Subcutaneous adipose tissue (tissue), 4 donors: ENCODE data around the gene PCNX3. TPM values are rescaled to one million over a fixed set of nuclear protein-coding genes. Genes with fewer than 3 reads are reported as not detected.

Experiments used
- small RNA-seq: library from RNA; depleted of rRNA; stranded (forward); fragments of <200 nt; gene quantifications from one replicate; pipeline ENCODE3, GENCODE V24; 2016
- total RNA-seq, 4 donors: library from RNA; depleted of rRNA; stranded (reverse); fragments of >200 nt; gene quantifications; one replicate each; pipeline ENCODE4 v1.1.0, GENCODE V29; 2016
- TF ChIP-seq, protein P1 (sequence below): fragments of 450-650 bp; IDR thresholded peaks from one replicate; pipeline ENCODE4 v1.5.1; 2016; ENCODE audit warnings: low read depth, mild to moderate bottlenecking, control low read depth, antibody characterized with exemption, moderate library complexity

Gene PCNX3
- total RNA-seq, 4 donors from 2014 or later = 10.3 to 25.2 (median 11.2) TPM

DNA sequence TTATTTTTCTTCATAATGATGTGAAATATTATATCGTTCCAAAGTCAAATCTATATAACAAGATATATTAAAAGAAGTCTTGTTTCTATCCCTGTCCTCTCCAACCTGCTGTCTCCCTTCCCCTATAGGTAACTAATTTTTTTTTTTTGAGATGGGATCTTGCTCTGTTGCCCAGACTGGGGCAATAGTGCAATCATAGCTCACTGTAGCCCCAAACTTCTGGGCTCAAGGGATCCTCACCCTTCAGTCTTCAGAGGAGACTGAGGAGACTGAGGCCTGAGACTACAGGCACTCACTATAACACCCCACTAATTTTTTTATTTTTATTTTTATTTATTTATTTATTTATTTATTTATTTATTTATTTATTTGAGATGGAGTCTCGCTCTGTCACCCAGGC lies 57.4 kb downstream of the PCNX3 start:
- TF ChIP-seq, protein P1, sequence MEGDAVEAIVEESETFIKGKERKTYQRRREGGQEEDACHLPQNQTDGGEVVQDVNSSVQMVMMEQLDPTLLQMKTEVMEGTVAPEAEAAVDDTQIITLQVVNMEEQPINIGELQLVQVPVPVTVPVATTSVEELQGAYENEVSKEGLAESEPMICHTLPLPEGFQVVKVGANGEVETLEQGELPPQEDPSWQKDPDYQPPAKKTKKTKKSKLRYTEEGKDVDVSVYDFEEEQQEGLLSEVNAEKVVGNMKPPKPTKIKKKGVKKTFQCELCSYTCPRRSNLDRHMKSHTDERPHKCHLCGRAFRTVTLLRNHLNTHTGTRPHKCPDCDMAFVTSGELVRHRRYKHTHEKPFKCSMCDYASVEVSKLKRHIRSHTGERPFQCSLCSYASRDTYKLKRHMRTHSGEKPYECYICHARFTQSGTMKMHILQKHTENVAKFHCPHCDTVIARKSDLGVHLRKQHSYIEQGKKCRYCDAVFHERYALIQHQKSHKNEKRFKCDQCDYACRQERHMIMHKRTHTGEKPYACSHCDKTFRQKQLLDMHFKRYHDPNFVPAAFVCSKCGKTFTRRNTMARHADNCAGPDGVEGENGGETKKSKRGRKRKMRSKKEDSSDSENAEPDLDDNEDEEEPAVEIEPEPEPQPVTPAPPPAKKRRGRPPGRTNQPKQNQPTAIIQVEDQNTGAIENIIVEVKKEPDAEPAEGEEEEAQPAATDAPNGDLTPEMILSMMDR = no peak

DNA sequence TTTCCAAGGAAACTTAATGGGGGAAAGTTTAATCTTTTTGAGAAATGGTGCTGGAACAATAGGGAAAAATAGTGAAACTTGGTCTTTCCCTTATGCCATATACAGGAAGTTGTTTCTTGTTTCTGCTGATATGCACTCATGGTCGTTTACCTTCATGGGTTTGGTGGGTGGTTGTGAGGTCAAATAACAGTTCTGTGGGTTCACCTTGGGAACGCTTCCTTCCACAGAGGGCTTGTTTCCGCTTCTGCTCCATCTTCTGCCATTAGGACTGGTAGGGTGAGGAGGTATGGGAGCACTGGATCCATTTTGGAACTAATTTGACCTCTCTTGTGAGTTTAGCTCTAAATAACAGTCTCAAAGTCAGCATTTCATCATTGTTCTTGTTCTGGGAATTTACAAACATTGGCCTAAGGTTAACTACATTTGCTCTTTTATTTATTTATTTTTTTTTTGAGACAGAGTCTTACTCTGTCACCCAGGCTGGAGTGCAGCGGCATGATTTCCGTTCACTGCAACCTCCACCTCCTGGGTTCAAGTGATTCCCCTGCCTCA lies 64.7 kb downstream of the PCNX3 start:
- TF ChIP-seq, protein P1 = no peak

GRCh38 chr11:65685981-65686380 lies 70.4 kb downstream of the PCNX3 start:
- TF ChIP-seq, protein P1 = no peak

Small RNA genes lying within 50 kb of the gene (small RNA-seq; reads per million reads assigned to genes)
- gene MIR4489 (not detected), gene MIR4690 (not detected)

Other genes starting within 250 kb of the PCNX3 start
- 1 to 10 TPM in 3 of 4 donors, under 1 TPM in 1; 0.82 to 7.3 (median 6.8) TPM for gene SLC25A45, start 233.1 kb upstream of the PCNX3 start, total RNA-seq
- 10 to 100 TPM; 32.5 to 44.7 (median 40.3) TPM for gene FRMD8, start 229.1 kb upstream of the PCNX3 start, total RNA-seq
- gene NEAT1, start 193.0 kb upstream of the PCNX3 start, total RNA-seq = 100 to 1,000 TPM; 537 to 773 (median 608) TPM
- gene MALAT1, start 116.7 kb upstream of the PCNX3 start, total RNA-seq = over 10,000 TPM; 16,732 to 21,734 (median 18,618) TPM
- 10 to 100 TPM; 63.1 to 85.3 (median 67.0) TPM for gene SCYL1, start 90.7 kb upstream of the PCNX3 start, total RNA-seq
- 10 to 100 TPM; 24.8 to 81.3 (median 77.3) TPM for gene LTBP3, start 57.4 kb upstream of the PCNX3 start, total RNA-seq
- gene ZNRD2, start 45.3 kb upstream of the PCNX3 start, total RNA-seq = 10 to 100 TPM; 24.2 to 66.2 (median 35.1) TPM
- gene FAM89B, start 43.2 kb upstream of the PCNX3 start, total RNA-seq = 10 to 100 TPM; 15.2 to 48.8 (median 31.0) TPM
- 10 to 100 TPM; 27.1 to 79.5 (median 45.7) TPM for gene EHBP1L1, start 39.7 kb upstream of the PCNX3 start, total RNA-seq
- under 1 TPM in 1 of 4 donors, not detected in 3; 0.57 TPM for gene KCNK7, start 20.0 kb upstream of the PCNX3 start, total RNA-seq
- gene MAP3K11, start 1.6 kb upstream of the PCNX3 start, total RNA-seq = 10 to 100 TPM; 25.2 to 58.6 (median 28.8) TPM
- 10 to 100 TPM; 19.8 to 42.8 (median 22.9) TPM for gene SIPA1, start 22.3 kb downstream of the PCNX3 start, total RNA-seq
- 10 to 100 TPM; 31.5 to 65.7 (median 34.6) TPM for gene RELA, start 47.1 kb downstream of the PCNX3 start, total RNA-seq
- gene KAT5, start 96.5 kb downstream of the PCNX3 start, total RNA-seq = 10 to 100 TPM; 39.3 to 54.2 (median 49.0) TPM
- gene RNASEH2C, start 105.0 kb downstream of the PCNX3 start, total RNA-seq = 100 to 1,000 TPM in 2 of 4 donors, 10 to 100 TPM in 2; 41.6 to 101 (median 97.7) TPM
- gene AP5B1, start 165.2 kb downstream of the PCNX3 start, total RNA-seq = 10 to 100 TPM in 3 of 4 donors, 1 to 10 TPM in 1; 7.0 to 30.0 (median 14.6) TPM
- gene OVOL1, start 171.3 kb downstream of the PCNX3 start, total RNA-seq = under 1 TPM in 2 of 4 donors, not detected in 2; 0.34 to 0.44 TPM
- under 1 TPM in 1 of 4 donors, not detected in 3; 0.85 TPM for gene SNX32, start 218.2 kb downstream of the PCNX3 start, total RNA-seq
- 100 to 1,000 TPM; 375 to 550 (median 447) TPM for gene CFL1, start 242.4 kb downstream of the PCNX3 start, total RNA-seq
- gene MUS81, start 244.7 kb downstream of the PCNX3 start, total RNA-seq = 10 to 100 TPM; 19.9 to 41.8 (median 30.2) TPM